Loucy (cell line): ENCODE measurements around the gene HOXA3.

Experiments
- H2AFZ ChIP-seq: fragments of 200-600 bp; sonication (generic); 2 replicates; pipeline ENCODE4 v1.6.0; 2016; ENCODE audit warnings: antibody characterized with exemption, mild to moderate bottlenecking, low read length, moderate library complexity
- H3F3A ChIP-seq: fragments of 200-600 bp; 2 replicates; pipeline ENCODE4 v1.6.0; 2016; ENCODE audit warnings: antibody characterized with exemption, low read depth, mild to moderate bottlenecking
- H3K27me3 ChIP-seq: fragments of 200-600 bp; sonication (generic); 2 replicates; pipeline ENCODE4 v1.6.1; 2014; ENCODE audit warnings: low read length, mild to moderate bottlenecking; ENCODE audit not compliant: insufficient read depth, poor library complexity, severe bottlenecking
- H3K36me3 ChIP-seq: fragments of 200-600 bp; sonication (generic); 2 replicates; pipeline ENCODE4 v1.6.1; 2016; ENCODE audit warnings: low read length; ENCODE audit not compliant: insufficient read depth
- H3K4me1 ChIP-seq: fragments of 200-600 bp; sonication (generic); 2 replicates; pipeline ENCODE4 v1.5.1; 2014; ENCODE audit warnings: low read length, mild to moderate bottlenecking; ENCODE audit not compliant: insufficient read depth, poor library complexity, severe bottlenecking
- H3K4me2 ChIP-seq: fragments of 200-600 bp; sonication (generic); 2 replicates; pipeline ENCODE4 v1.6.0; 2014; ENCODE audit warnings: antibody characterized with exemption, low read length, low read depth, mild to moderate bottlenecking; ENCODE audit not compliant: poor library complexity, severe bottlenecking
- H3K4me3 ChIP-seq: fragments of 200-600 bp; sonication (generic); 2 replicates; pipeline ENCODE4 v1.5.1; 2014; ENCODE audit warnings: low read length, mild to moderate bottlenecking, mixed read lengths; ENCODE audit not compliant: poor library complexity, severe bottlenecking
- H3K79me2 ChIP-seq: fragments of 200-600 bp; sonication (generic); 2 replicates; pipeline ENCODE4 v1.6.1; 2014; ENCODE audit warnings: low read length; ENCODE audit not compliant: insufficient read depth
- H3K9ac ChIP-seq: fragments of 200-600 bp; sonication (generic); 2 replicates; pipeline ENCODE4 v1.6.0; 2014; ENCODE audit warnings: mild to moderate bottlenecking, low read depth, low read length, moderate library complexity; ENCODE audit not compliant: poor library complexity, severe bottlenecking
- H3K9me2 ChIP-seq: fragments of 200-600 bp; sonication (generic); replicated peaks from 2 replicates; pipeline ENCODE4 v1.6.1; 2016; ENCODE audit warnings: low read depth, low read length, mixed read lengths
- H3K9me3 ChIP-seq: fragments of 200-600 bp; sonication (generic); 2 replicates; pipeline ENCODE4 v1.6.1; 2014; ENCODE audit warnings: mild to moderate bottlenecking, antibody characterized with exemption, low read length, low read depth; ENCODE audit not compliant: insufficient read depth
- H4K20me1 ChIP-seq: fragments of 200-600 bp; sonication (generic); 2 replicates; pipeline ENCODE4 v1.6.0; 2014; ENCODE audit warnings: antibody characterized with exemption, low read length, mild to moderate bottlenecking; ENCODE audit not compliant: insufficient read depth, poor library complexity, severe bottlenecking
- CTCF ChIP-seq: fragments of 200-600 bp; sonication (generic); conservative IDR thresholded peaks from 2 replicates; pipeline ENCODE4 v1.5.1; 2014; ENCODE audit warnings: mild to moderate bottlenecking, antibody characterized with exemption, low read length
- EZH2phosphoT487 ChIP-seq: fragments of 200-600 bp; IDR thresholded peaks from 2 replicates; pipeline ENCODE4 v1.6.1; 2018; ENCODE audit warnings: antibody characterized with exemption, mild to moderate bottlenecking, moderate library complexity, borderline replicate concordance

Gene HOXA3

GRCh38 chr7:27144781-27145164 lies 7.6 kb downstream of the HOXA3 start:
- peaks cover 13% of the 10 kb centered on the region for H3K27me3 ChIP-seq
- no peaks in the 10 kb centered on the region for H3K9me3 ChIP-seq
- H3K36me3 ChIP-seq, result peaks cover 90% of the 10 kb centered on the region
- peak overlapping the region; percentile 94 for H3K4me3 ChIP-seq
- H3K9ac ChIP-seq, result peak overlapping the region; percentile 99
- H3K9me2 ChIP-seq, result no peaks in the 10 kb centered on the region
- peaks cover 100% of the 10 kb centered on the region for H3K79me2 ChIP-seq
- no peak overlapping the region for H2AFZ ChIP-seq
- H4K20me1 ChIP-seq, result peaks cover 95% of the 10 kb centered on the region
- H3K4me1 ChIP-seq, result peaks cover 51% of the 10 kb centered on the region
- H3K4me2 ChIP-seq, result peak overlapping the region; percentile 91
- H3F3A ChIP-seq, result peaks cover 4% of the 10 kb centered on the region
- TF ChIP-seq CTCF (no peak), EZH2phosphoT487 (no peak)

GRCh38 chr7:27143950-27144780 lies 8.2 kb downstream of the HOXA3 start:
- peaks cover 7% of the 10 kb centered on the region for H3K27me3 ChIP-seq
- peak overlapping the region; percentile 99 for H3K9ac ChIP-seq

More at GRCh38 chr7:27143950-27144780, 8.2 kb downstream of the HOXA3 start:
- no peaks in the 10 kb centered on the region for H3K9me3 ChIP-seq
- peaks cover 84% of the 10 kb centered on the region for H3K36me3 ChIP-seq
- TF ChIP-seq CTCF, result no peak
- TF ChIP-seq EZH2phosphoT487, result no peak
- H4K20me1 ChIP-seq, result peaks cover 95% of the 10 kb centered on the region
- H3K79me2 ChIP-seq, result peaks cover 100% of the 10 kb centered on the region
- H2AFZ ChIP-seq, result no peak overlapping the region
- H3K4me3 ChIP-seq, result peak overlapping the region; percentile 94
- H3K4me1 ChIP-seq, result peaks cover 51% of the 10 kb centered on the region
- H3K4me2 ChIP-seq, result peak overlapping the region; percentile 91
- no peaks in the 10 kb centered on the region for H3K9me2 ChIP-seq
- H3F3A ChIP-seq, result peaks cover 4% of the 10 kb centered on the region
